GM18520 (cell line): ENCODE results near the gene RHBDL3.
"Not testable (repeated sequence)": the region's sequence is repeated elsewhere in the genome, so short reads cannot be mapped to it uniquely, and the experiment has no call there.

Source experiments
- ATAC-seq: cut with Tn5 transposase; IDR thresholded peaks from one replicate; pipeline ENCODE4 v1.9.1; 2021; ENCODE audit not compliant: unreplicated experiment

The RHBDL3 gene

GRCh38 chr17:32323046-32323445, 57.4 kb downstream of the RHBDL3 start:
- no peak for ATAC-seq

DNA sequence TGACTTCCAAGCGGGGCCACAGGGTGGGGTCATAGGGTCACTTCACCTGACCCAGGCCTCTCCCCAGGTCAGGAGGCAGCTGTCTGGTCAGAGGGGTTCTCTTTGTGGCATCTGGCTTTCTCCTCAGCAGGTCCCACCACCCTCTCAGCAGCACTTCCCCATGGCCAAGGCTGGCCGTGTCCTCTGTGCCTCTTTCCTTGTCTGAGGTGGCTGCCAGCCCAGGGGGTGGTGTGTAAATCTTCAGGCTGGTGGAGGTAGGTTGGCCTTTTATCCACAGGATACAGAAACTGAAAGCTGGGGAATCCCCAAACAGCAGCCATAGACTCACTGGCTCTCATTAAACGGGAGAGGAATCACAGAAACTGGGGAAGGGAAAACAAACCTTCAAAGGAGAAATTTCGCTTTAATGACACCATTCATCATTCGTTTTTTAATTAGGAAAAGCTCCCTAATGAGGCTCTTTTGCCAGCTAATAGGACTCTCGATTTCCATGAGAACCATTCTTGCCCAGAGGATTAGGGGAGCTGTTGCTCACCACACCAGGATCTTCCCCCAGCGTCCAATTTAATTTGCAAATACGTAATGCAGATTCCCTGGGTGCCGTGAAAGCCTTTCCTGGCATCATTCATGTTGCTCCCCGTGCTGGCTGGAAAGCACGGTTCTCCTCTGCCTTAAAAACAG, 58.3 kb downstream of the RHBDL3 start:
- no peak for ATAC-seq

- ATAC-seq, result no peak
These were observed 62.3 kb downstream of the RHBDL3 start for GRCh38 chr17:32327911-32328310.

GRCh38 chr17:32330147-32330546, 64.5 kb downstream of the RHBDL3 start:
- no peak for ATAC-seq

- no peak for ATAC-seq
These were observed 65.8 kb downstream of the RHBDL3 start for GRCh38 chr17:32331243-32332040.

DNA sequence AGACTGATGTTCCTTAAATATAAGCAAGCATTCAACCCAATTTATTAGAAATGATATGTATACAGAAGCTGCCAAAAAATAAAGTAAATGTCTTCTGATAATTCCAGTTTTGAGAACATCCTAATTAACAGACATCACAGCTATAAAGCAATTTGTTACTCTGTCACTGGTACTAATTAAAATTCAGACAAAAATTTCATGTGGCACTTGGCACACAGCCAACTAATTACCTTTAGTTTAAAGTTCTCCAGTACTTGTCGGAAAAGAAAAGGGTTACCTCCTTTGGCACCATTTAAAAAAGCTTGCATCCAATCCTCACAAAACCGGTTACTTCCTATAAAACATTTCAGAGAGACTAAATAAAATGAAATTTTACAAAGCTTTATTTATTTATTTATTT, 67.6 kb downstream of the RHBDL3 start:
- ATAC-seq, result no peak

DNA sequence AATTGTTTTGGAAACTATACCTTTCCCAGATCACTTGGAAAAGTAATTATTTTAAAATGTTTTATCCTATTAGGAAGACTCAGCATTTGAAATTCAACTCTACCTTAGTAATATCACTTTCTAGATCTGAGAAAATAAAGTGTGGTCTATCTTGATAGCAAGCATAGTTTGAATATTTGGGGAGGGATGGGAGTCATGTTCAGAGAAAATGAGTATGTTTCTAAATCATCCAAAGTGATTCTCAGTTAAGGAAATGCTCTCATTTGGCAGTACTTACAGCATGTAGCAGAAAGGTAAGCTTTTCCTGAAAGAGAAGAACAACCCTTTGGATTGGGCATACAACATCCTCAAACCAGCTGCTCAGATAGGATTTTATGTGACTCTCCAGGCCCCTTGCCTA, 69.4 kb downstream of the RHBDL3 start:
- ATAC-seq, result no peak

- no peak for ATAC-seq
These were observed 70.1 kb downstream of the RHBDL3 start for GRCh38 chr17:32335687-32336086.

- ATAC-seq, result peak; percentile 12
These were observed 75.7 kb downstream of the RHBDL3 start for GRCh38 chr17:32341141-32341856.

DNA sequence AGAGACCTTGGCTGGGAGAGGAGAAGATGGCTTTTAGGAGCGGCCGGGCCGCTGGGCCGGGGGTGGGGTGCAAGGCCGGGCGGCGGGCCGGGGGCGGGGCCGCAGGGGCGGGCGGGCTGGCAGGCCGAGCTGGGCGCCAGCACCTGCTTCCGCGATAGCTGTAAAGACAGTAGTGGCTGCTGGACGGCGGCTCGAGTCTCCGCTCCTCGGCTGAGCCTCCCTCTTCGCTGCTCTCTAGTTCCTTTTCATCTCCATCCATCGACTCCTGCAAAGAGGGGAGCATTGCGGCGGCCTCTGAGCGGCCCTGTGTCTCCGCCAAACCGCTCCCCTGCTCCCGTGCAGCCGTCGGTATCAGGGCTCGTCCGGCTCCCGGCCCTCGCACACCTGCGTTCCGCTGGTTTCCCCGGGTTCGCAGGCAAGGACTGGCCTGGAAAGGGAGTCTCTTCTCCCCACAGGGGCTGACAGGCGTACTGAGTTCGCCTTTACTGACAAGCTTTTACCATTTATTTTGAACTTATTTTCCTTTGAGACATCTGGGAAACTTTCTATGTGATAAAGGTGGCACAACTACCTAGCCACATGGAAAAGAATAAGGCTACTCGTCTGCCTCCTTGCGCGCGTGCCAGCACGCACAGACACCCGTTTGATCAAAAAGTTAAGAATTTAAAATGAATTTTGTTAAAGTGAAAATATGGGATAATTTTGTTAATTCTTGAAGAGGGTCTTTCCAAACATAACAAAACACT, 76.4 kb downstream of the RHBDL3 start, which contains the start of gene C17orf75:
TSS of gene C17orf75 (minus strand) at position 317 of the 746 bp plus-strand sequence. CDS start at position 283, 34 bp downstream.
- ATAC-seq, result peak; percentile 73

- ATAC-seq, result no peak
These were observed 77.1 kb downstream of the RHBDL3 start for GRCh38 chr17:32342603-32343325.

- no peak for ATAC-seq
These were observed 80.4 kb downstream of the RHBDL3 start for GRCh38 chr17:32345951-32346600.

GRCh38 chr17:32348483-32348800, 82.8 kb downstream of the RHBDL3 start:
- ATAC-seq, result no peak

GRCh38 chr17:32349503-32349853, 83.8 kb downstream of the RHBDL3 start:
- ATAC-seq, result no peak

- peak; percentile 90 for ATAC-seq
These were observed 84.4 kb downstream of the RHBDL3 start, which contains the start of gene ZNF207 for GRCh38 chr17:32349854-32350665. Gene ZNF207, plus strand, starts transcription at chr17:32350157. Its CDS starts 129 bp downstream, at chr17:32350286.

DNA sequence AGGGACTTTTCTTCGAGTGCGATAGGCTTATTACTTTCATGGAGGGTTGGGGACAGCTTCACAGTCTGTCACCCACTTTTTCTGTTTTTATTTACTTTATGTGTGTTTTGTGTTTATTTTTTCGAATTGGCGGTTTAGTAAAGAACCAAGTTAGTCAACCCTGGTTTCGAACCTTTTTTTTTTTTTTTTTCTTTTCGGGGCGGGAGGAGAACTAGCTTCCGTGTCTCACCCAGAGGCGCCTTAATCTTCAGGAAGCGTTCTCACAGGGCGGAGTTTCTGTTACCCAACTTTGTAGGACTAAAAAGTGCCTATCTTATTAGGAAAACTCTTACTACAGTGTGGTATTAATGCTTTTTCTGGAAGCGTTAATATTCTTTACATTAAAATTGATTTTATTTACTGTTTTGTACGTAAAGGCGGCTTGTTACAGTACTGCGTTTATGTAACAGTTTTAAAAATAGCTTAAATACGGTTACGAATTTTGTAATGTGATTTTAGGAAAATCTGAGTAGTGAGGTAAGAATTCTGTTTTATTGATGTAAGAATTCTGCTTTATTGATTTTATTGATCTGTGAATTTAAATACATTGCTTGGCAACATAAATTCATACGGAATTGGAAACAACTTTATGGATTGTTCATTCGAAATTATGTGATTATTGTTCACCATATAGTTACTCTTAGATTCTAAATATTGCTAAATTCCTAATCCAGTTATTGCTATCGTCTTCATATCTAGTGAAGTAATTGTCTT, 85.2 kb downstream of the RHBDL3 start:
- ATAC-seq, result peak; percentile 29

DNA sequence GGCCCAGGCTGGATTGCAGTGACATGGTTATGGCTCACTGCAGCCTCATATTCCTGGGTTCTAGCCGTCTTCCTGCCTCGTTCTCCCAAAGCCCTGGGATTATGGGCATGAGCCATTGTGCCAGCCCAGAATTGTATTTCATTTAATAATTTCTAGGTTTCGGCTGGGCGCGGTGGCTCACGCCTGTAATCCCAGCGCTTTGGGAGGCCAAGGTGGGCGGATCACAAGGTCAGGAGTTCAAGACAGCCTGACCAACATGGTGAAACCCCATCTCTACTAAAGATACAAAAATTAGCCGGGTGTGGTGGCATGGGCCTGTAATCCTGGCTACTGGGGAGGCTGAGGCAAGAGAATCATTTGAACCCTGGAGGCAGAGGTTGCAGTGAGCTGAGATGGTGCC, 87.1 kb downstream of the RHBDL3 start:
- not testable (repeated sequence) for ATAC-seq

DNA sequence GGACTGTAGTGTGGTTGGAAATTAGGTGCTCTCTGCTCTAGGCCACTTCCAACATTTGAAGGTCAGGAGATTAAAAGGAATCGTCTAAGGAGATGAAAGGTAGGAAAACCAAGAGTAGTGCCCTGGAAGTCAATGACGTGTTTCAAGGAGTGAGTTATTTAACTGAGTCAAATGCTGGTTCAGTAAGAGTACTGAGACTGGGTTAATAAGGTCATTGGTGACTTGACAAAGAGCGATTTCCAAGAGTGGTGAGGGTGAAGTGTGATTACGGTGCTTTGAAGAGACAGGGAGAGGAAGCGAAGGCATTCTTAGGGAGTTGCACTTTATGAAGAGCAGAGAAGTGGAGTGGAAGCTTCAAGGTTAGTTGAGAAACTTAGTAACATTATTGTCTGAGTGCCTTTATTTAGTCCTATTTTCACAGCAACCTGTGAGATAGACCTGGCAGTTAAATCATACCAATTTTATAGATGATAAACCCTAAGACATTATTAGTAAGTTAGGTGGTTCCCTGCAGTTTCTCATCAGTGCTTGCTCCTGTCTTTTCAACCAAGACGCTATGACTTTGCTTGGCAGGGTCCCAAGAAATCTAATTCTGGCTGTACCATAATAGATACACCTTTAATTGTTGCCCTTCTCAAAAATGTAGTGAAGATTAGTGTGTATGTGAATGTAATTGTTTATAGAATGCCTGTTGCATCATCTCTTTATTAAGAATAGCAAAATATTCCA, 90.2 kb downstream of the RHBDL3 start:
- no peak for ATAC-seq
